GM18873 (cell line): ENCODE results near the gene PSD2.

Experiments used
- ATAC-seq: cut with Tn5 transposase; IDR thresholded peaks from one replicate; pipeline ENCODE4 v1.9.1; 2021; ENCODE audit warnings: mild to moderate bottlenecking, moderate library complexity, moderate number of reproducible peaks; ENCODE audit not compliant: unreplicated experiment, low FRiP score

The PSD2 gene

GRCh38 chr5:139763280-139763929, 32.2 kb upstream of the PSD2 start:
- ATAC-seq, result no peak

- ATAC-seq, result no peak
Measured at GRCh38 chr5:139763930-139764791, 31.4 kb upstream of the PSD2 start.

GRCh38 chr5:139764886-139765408, 30.7 kb upstream of the PSD2 start:
- ATAC-seq, result no peak

DNA sequence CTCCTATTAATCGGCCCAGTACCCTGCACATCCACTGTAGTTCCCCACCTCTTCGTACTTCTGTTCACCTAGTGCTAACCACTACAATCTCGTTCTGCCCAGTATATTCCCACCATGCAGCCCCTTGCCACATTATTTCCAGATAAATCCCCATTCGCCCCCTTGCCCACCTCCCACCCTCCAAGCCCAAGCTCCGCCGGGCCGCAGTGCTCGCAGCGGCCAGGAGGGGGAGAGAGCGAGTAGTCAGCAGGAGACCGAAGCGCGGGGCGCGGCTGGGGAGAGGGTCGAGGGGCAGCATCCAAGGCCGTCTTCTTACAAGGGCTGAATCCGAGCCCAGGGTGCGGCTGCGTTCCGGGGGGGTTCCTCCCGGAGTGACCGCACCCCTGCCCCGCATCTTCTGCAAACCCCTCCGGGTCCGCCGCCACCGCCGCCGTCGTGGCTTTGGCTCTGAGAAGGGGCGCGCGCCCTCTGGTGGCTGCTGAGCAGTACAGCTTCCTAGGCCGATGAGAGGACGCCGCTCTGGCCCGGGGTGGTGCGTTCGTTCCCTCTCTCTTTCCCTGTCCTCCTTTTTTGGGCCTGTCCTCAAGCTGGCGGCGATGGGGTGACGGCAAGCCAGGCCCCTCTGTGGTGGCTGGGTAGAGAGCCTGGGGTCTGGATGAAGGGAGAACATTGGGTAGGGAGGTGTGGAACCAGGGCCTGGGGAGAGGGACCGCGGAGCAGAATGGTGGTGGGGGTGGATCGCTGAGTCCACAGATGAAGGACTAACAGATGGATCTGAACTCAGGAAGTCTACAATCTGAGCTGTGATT, 30.0 kb upstream of the PSD2 start:
- ATAC-seq, result no peak

DNA sequence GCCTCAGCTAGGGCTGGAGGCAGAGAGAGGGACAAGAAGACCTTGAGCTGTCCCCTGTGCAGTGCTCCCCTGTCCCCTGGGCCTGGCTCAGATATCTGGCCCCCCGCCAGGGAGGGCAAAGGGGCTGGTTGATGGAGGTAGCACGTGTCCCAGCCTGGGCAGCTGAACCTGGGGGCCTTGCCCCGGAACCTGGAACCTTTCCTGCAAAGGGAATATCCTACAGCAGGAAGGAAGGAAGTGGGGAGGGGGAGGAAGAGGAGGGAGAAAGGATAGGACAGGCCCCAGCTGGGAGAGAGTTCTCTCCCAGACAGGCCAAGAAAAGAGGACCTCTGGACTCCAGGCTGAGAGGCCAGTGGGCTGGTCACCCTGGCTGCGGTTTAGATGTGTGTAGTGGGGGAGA, 27.6 kb upstream of the PSD2 start:
- no peak for ATAC-seq

DNA sequence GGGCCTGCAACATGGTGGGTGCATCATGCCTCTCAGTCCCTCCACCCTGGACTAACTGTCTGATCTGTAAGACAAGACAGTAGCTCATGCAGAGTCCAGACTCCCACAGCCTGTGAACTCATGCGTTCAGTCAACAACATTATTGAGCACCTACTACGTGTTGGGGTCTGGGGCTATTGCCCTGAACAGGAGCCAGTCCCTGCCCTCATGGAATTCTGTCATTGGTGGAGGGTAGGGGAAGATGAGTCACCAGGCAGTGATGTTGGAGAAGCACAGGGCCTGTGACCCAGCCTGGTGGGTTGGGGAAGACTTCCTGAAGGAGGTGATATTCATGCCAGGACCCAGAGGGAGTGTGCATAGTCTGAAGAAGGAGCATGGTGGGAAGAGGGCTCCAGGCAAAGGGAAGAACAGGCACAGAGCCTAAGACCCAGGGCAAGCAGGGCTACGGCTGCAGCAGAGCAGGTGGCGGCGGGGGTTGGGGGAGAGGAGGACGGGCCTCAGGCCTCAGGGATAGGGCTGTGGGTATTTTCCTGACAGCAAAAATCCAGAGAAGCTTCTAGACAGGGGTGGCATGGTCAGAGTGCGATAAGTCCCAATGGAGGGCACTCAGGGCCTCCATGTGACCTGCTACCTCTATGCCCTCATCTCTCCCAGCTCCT, 26.7 kb upstream of the PSD2 start:
- no peak for ATAC-seq

DNA sequence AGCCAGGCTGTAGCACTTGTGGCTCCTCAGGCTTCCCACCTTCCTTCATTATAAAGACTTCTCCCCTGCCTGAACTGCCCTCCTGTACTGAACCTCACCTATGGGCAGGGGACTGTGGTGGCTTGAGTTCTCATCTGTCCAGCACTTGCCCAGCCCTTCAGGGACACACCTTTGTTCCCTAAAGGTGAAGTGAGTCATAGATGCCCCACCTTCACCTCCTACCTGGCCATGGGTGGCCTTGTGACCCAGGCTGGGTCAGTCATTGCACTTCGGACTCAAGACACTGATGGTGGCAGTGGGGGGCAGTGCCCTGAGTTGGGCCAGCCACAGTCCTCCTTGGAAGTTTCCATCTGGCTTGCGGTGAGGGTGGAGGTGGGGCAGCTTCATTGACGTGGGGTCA, 26.1 kb upstream of the PSD2 start:
- no peak for ATAC-seq

DNA sequence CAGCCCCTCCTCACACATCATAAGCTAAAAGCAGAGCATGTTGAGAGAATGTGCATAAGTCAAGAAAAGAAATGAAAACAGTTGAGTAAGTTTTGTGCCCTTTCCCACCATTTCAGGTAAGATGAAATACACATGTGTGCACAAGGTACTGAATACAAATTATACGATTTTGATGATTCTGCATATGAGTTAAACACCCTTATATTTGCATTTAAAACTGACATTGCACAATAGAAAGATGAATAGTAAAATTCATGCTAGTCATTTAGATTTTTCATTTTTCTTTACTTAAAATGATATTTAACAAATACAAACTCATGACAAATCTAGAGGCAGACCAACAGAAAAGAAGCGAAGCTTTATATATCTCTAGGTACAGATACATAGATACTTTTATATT, 24.9 kb upstream of the PSD2 start:
- no peak for ATAC-seq

GRCh38 chr5:139772089-139772791, 23.4 kb upstream of the PSD2 start:
- no peak for ATAC-seq

DNA sequence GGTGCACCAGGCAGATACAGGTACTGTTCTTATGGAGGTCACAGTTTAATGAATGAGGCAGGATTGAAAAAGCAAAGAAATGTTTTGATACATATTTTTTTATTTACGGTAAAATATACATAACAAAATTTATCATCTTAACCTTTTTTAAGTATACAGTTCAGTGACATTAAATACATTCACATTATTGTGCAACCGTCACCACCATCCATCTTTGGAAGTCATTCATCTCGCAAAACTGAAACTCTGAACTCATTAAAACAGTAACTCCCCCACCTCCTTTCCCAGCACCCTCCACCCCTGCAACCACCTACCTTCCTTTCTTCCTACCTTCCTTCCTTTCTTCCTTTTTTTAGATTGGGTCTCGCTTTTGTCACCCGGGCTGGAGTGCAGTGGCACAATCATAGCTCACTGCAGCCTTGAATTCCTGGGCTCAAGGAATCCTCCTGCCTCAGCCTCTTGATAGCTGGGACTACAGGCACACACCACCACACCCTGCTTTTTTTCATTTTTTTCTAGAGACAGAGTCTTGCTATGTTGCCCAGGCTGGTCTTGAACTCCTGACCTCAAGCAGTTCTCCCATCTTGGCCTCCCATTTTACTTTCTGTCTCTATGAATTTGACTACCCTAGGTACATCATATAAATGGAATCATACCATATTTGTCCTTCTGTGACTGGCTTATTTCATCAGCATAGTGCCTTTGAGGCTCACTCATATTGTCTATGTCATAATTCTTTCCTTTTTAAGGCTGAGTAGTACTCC, 22.5 kb upstream of the PSD2 start:
- ATAC-seq, result no peak

DNA sequence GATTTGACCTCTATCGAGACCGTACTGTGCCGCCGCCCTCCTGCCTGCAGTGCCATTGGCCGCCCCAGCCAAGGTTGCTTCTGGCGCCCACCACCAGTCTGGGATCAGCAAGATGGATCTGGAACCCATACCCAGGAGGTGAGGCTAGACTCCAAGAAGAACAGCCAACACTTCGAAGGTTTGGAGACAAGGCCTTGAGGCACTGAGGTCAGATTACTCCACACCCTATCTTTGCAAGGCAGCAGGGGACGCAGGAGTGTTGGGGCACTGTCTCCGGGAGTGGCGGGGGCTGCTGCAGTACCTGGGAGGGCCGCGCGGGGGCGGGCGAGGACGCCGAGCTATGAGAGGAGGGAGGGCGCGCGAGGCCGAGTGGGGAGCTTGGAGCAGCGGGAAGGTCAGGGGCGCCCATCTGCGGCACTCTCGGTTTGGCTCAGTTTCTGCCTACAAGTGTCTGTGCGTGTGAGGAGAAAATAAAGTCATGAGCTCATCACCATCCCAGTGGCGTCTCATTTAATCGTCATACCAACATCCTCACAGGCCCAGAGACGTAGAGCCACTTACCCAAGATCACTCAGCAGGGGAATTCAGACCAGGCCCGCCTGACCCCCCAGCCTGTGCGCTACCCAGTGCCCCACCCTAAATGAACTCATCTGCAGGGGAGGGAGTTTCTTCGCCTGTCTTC, 20.5 kb upstream of the PSD2 start:
- ATAC-seq, result peak; percentile 63

DNA sequence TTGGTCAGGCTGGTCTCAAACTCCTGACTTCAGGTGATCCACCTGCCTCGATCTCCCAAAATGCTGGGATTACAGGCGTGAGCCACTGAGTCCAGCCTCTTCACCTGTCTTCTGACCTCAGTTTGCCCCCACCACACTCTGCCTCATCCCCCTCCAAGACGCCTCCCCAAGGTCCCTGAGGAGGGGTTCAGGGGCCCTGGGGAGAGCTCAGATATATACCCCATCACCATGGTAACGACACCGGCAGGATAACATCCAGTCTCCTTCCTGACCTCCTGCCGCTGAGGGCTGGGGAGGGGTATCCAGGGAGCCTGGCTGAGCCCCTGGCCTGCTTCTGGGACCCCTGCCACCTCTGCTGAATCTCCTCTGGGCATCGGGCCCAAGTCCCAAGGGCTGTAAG, 19.7 kb upstream of the PSD2 start:
- ATAC-seq, result no peak

GRCh38 chr5:139776861-139777260, 18.7 kb upstream of the PSD2 start:
- ATAC-seq, result no peak

DNA sequence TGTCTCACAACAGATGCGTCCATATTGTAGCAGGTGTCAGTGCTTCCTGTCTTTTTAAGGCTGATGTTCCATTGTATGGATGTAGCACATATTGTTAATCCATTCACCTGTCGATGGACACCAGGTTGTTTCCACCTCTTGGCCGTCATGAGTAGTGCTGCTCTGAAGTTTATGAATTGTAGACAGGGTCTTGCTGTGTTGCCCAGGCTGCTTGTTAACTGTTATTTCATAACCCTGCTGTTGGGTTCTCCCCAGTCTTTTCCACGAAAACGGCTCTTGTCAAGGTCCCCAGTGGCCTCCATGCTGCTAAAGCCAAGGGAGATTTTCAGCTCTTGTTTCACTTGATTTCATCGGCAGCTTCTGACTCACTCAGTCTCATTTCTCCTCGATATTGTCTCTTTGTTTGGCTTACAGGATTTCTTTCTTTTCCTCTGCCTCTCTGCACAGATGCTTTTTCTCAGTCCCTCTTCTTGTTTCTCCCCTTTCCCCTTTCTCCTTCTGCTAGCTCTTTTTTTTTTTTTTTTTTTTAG, 12.1 kb upstream of the PSD2 start:
- ATAC-seq, result no peak

- ATAC-seq, result no peak
Measured at GRCh38 chr5:139784488-139784887, 11.1 kb upstream of the PSD2 start.

GRCh38 chr5:139787257-139787567, 8.4 kb upstream of the PSD2 start:
- no peak for ATAC-seq

DNA sequence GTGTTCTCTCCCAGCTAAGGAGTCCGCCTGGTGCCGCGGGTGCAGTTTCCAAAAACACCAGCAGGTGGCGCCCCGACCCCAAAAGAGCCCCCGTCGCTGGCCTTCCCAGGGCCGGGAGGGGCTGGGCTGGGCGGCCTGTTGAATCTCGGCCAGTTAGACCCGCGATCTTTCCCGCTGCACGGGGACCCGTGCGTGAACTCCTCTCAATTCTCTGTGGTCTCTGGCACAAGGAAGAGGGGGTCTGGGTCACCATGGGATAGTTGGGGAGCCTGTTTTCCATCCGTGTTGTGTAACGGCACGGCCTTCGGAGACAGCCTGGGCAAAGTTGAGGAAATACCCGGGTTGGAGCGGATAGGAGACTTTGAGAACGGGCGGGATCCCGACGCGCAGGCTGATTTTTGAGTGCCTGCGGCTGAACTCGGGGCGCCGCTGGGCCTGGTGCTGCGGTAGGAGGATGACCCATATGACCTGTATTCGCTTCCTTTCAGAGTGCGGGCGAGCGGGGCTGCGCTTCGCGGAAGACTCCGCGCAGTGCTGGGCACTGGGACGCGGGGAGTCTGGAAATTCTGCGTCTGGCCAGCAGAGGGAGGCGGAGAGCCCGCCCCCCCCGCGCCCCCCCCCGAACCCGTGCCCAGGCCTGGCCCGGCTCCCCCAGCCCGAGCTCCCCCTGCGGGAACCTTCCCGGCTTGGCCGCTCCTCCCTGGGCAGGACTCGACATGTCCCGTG, 7.9 kb upstream of the PSD2 start:
- ATAC-seq, result no peak
